ENCODE measurements around the gene RNF11.

RNF11 gene

DNA sequence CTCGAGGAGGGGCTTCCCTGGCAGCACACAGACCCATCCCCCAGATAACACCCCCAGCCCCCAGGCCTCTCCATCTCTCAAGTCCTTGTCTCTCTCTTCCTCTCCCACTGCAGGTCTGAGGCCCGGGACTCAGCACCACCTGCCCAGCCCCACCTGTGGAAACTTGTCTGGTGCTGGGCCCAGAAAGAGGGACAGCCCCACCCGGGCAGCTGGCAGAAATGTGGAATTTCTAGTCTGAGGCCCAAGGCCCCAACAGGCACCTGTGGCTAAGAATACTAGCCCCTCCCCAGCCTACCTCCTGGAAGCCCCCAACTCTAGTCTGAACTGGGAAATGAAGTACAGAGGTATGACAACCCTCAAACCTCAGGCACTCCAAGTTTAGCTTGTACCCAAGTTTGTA lies 78.9 kb downstream of the RNF11 start:
- no peak for DNase-seq (ENCODE audit: low spot score)

DNA sequence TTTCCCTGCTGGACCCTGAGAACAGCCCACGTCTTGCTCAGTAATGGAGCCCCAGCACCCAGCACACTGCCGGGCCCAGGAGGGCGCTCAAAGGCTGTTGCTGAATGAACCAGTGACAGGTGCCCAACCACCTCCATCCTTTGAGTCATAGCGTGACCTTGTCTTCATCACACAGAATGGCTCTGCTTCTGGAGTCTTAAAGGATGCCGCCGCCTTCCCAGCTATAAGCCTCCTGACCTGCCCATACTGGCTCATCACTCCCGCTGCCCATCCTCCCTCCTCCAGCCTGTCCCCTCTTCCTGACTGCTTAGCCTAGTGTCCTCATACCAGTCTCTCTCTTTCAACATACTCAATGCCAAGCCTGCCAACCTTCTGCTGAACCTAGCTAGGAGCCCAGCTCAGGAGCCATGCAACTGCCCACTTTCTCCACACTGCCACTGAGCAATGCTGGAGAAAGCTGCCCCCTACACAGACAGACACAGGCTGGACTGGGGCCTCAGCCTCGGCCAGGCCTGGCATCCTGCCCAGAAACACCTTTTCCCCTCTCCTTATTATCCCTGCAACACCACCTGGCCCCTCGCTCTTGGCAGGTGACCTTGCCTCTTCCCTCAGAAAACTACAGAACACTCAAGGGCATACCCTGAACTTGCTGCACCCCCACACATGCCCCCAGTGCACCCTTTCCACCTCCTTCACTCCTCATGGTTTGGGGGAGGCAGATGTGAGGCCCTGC lies 80.2 kb downstream of the RNF11 start:
- no peak for DNase-seq (ENCODE audit: low spot score)

DNA sequence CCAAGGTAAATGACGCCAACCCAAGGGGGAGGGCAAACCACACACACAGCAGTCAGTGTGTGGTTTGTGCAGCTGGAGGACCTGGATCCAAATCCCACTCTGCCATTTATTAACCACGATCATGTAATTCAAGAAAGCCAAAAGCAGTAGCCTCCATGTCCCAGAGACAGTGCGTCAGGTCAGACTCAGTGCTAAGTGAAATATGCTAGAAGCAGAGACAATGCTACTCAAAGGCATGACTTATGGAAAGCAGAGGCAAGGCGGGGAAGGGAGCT lies 80.7 kb downstream of the RNF11 start:
- DNase-seq (ENCODE audit: low spot score) = no peak

DNA sequence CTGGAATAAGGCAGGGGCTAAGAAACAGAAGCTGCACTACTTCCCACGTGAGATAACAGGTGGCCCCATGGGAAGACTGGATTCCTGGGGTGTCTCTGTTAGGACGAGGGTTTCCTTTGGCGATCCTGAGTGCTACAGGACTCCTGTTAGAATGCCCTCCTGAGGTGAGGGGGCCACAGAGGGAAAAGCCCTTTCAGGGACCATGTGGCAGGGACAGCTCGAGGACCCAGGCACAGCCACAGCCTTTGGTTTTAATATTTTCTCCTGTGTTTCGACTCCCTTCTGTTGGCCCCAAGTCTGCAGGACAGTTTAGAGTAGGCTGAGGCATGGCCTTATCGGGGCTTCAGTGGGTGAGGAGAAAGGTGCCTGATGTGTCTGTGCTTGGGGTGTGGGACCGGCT lies 81.7 kb downstream of the RNF11 start:
- no peak for DNase-seq (ENCODE audit: low spot score)

DNA sequence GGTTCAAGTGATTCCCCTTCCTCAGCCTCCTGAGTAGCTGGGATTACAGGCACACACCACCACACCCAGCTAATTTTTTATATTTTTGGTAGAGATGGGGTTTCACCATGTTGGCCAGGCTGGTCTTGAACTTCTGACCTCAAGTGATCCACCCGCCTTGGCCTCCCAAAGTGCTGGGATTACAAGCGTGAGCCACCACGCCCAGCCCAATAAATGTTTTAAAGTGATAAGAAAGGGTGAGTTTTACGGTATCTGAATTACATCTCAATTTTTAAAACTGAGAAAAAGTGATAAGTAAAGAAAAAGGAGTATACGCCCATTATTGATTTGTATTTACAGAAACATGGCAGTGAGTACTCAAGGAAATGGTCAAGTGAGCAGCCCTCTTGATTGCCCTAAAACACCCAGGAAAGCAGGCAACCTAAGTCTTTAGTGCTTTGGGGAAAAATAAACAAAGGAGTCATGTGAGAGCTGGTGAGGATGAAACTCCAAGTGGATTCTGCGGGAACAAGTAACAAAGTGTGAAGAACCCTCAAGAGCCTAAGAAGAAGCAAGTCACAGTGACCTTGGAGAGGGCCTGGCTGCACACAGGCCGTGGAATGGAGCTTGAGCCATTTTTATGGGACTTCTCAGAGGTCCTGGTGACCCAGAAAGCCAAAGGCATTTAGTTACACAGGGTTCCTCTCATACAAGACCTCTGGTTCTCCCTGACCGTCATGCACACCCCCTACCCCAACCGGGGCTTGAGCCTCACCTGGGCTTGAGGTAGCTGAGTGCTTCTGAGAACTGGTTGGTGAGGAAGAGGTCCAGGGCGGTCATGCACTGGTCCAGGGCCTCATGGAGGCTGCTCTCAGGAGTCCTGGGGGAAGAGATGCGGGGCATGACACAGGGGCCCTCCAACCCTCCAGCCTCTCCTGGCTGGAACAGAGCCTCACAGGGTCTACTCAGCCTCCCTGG lies 85.2 kb downstream of the RNF11 start:
- no peak for DNase-seq (ENCODE audit: low spot score)

DNA sequence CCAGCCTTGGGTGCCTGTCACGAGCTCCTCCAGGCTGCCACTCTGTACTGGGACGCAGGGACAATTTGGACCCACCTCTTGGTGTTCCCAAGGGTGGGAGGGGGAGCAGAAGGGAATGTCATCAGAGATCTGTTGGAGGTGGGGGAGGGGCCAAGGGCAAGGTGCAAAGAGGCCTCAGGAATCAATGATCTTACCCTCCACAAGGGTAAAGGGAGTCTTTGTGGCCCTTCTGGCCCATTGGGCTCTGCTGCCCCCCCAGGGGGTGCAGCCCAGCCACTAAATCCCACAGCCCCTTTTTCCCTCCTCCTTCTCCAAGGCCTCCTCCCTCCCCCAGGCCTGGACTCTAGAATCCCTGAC lies 85.8 kb downstream of the RNF11 start:
- no peak for DNase-seq (ENCODE audit: low spot score)

DNA sequence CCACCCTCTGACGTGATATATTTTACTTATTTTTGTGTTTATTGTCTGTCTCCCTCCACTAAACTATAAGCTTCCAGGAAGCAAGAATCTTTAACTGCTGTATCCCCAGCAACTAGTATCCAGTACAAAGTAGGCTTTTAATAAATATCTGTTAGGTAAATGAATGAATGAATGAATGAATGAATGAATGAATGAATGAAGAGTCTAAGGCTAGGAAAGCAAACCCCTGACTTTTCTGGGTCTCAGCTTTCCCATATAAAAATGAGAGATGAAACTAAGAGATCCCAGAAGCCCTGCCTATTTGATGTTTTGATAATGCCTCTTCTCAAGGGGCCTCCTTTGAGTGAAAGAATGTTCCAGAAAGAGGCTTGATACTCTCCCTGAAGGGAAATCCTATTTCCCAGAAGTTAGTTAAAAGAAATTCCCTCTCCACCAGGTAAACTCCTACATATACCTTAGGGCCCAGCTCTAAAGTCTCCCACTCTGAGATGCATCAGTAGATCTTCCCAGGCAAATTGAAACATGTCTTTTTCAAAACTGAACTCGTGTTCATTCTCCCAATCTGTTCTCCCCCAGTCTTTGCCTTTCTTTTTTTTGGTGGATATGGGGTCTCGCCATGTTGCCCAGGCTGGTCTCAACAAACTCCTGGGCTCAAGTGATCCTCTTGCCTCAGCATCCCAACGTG lies 86.5 kb downstream of the RNF11 start:
- no peak for DNase-seq (ENCODE audit: low spot score)

All from CD4-positive, alpha-beta T cell treated with Interleukin-6 at 100 ng/mL for 8 hours (primary cell).